HG03139 (cell line): ENCODE data around the gene ST6GALNAC3.

ENCODE experiments used
- ATAC-seq: cut with Tn5 transposase; IDR thresholded peaks from one replicate; pipeline ENCODE4 v1.9.1; 2021; ENCODE audit not compliant: unreplicated experiment

Gene ST6GALNAC3

GRCh38 chr1:76562292-76562691 is 487.7 kb downstream of the ST6GALNAC3 start:
- no peak for ATAC-seq

- ATAC-seq, result no peak
Observed at GRCh38 chr1:76568573-76569238, 494.2 kb downstream of the ST6GALNAC3 start.

- no peak for ATAC-seq
Observed at GRCh38 chr1:76571248-76571647, 496.7 kb downstream of the ST6GALNAC3 start.

GRCh38 chr1:76572229-76572628 is 497.7 kb downstream of the ST6GALNAC3 start:
- ATAC-seq, result no peak

GRCh38 chr1:76576876-76577524 is 502.5 kb downstream of the ST6GALNAC3 start:
- no peak for ATAC-seq

GRCh38 chr1:76577525-76578185 is 503.1 kb downstream of the ST6GALNAC3 start:
- ATAC-seq, result no peak

GRCh38 chr1:76580206-76580605 is 505.7 kb downstream of the ST6GALNAC3 start:
- no peak for ATAC-seq

GRCh38 chr1:76581712-76582111 is 507.2 kb downstream of the ST6GALNAC3 start:
- ATAC-seq, result no peak

- no peak for ATAC-seq
Observed at GRCh38 chr1:76583235-76583868, 508.8 kb downstream of the ST6GALNAC3 start.

GRCh38 chr1:76583875-76584477 is 509.4 kb downstream of the ST6GALNAC3 start:
- ATAC-seq, result no peak

GRCh38 chr1:76585980-76586674 is 511.6 kb downstream of the ST6GALNAC3 start:
- no peak for ATAC-seq

GRCh38 chr1:76587212-76587611 is 512.7 kb downstream of the ST6GALNAC3 start:
- no peak for ATAC-seq

- ATAC-seq, result no peak
Observed at GRCh38 chr1:76591461-76591860, 516.9 kb downstream of the ST6GALNAC3 start.

GRCh38 chr1:76591963-76592362 is 517.4 kb downstream of the ST6GALNAC3 start:
- no peak for ATAC-seq

GRCh38 chr1:76593141-76593540 is 518.6 kb downstream of the ST6GALNAC3 start:
- no peak for ATAC-seq

GRCh38 chr1:76593618-76594017 is 519.1 kb downstream of the ST6GALNAC3 start:
- ATAC-seq, result no peak

- no peak for ATAC-seq
Observed at GRCh38 chr1:76595024-76595423, 520.5 kb downstream of the ST6GALNAC3 start.

GRCh38 chr1:76601465-76601864 is 526.9 kb downstream of the ST6GALNAC3 start:
- ATAC-seq, result no peak

GRCh38 chr1:76607717-76608116 is 533.2 kb downstream of the ST6GALNAC3 start:
- ATAC-seq, result no peak

- ATAC-seq, result no peak
Observed at GRCh38 chr1:76611770-76612445, 537.4 kb downstream of the ST6GALNAC3 start.
